HG03175 (cell line): Measurements from ENCODE around the gene LCP1.
"Not testable (repeated sequence)": the region's sequence is repeated elsewhere in the genome, so short reads cannot be mapped to it uniquely, and the experiment has no call there.

Experiments
- ATAC-seq: cut with Tn5 transposase; IDR thresholded peaks from one replicate; pipeline ENCODE4 v1.9.1; 2021; ENCODE audit warnings: mild to moderate bottlenecking, moderate library complexity; ENCODE audit not compliant: unreplicated experiment

LCP1 gene

DNA sequence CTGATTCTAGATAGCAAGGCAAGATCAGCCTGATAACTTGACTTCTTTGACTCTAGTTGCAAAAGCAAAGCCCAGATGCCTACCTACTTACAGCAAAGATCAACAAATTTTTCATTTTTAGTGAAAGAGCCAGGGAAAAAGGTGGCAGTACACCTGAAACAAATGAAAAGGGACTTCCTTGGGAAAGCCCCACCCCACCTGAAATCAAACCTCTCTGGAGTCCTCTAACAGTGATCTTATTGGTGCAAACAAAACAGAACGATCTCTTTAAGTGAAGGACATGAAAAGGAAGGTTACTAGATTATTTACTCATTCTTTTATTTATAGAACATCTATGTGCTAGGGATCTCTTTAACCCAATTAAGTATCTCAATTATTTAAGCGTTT is 507 bp upstream of the LCP1 start:
- ATAC-seq, result no peak

DNA sequence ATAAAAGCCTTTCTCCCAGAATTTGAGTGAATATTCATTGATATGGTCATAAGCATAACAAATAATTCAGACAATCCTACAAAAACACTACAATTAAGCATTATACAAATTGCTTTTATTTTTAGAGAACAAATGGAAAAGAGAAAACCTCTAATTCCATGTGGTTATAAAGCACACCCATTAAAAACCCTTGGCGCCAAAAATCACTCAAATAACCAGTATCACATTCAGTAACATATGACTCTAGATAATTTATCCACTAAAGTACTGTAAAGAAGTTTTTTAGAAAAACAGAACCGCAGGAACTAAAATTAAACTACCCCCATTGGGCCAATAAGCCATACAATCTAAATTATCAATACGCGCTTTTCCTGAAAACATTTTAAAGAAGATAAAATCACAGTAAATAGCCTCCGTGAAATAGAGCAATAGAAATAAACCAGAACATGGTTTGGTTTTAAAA is 569 bp downstream of the LCP1 start:
- no peak for ATAC-seq

DNA sequence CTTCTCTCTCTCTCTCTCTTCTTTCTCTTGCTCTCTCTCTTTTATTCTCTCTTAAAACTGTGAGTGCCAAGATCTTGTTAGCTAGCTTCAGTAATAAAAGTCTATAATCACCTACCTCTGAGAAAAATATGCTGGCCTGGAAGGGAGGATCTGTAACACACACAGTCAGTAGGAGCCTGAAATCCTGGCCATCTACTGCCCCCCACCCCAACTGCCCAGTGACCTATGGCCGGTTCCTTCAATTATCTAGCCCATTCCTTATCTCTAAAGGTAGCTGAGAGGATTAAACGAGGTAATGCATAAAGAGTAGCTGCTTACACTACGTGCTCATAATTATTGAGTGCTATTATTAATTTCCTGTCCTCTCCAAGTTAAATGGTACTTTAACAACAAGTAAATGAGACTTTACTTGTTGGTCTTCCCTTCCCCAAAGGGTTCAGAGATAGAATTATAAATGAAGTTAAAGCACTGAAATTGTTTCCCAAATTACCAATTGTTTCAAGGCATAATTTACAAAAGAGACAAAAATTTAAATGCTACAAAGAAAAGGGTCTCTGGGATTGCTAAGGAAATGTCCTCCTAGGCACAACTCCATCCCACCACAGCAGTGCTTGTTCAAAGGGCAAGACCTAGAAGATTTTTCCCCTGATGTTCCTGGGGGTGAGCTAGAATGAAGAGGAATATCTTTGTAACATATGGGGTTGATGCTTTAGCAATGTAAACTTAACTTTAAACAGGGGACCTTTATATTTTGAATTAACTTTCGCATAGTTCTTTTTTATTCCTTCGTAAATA is 1.8 kb downstream of the LCP1 start:
- ATAC-seq, result no peak

DNA sequence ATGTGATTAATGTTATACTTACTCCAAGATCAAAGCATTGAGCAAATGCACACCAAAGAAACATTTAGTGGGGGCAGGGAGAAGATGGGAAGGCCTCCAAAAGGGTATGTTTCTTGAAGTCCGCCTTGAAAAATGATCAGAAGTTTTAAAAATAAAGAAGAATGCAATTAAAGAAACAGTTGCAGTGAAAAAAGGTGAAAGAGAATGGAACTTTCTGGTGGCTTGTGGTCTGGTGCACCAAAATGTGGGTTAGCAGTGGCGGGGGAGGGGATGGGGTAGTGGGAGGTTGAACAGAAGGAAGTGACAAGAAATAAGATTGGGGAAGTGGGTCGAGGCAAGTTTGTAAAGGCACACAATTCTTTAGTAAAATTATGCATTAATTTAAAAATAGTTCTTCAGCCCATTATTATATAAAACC is 2.5 kb downstream of the LCP1 start:
- ATAC-seq, result no peak

DNA sequence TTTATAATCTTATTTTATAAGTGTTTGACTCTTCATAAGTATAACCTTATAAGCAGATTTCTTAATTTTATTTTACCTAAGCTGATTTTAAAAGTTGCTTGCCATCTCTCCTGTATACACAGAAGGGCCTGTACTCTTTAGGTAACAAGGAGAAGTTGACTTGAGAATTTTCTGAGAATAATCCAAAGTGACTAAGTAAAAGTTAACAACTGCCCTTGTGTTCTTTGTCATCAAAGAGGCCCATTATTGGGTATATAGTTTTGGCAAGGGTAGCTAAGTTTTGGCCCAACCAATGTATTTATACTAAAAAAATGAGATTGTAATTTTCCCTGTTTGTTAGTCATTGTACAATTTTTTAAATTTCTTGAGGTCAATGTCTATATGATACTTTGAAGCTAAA is 3.2 kb downstream of the LCP1 start:
- ATAC-seq, result no peak

DNA sequence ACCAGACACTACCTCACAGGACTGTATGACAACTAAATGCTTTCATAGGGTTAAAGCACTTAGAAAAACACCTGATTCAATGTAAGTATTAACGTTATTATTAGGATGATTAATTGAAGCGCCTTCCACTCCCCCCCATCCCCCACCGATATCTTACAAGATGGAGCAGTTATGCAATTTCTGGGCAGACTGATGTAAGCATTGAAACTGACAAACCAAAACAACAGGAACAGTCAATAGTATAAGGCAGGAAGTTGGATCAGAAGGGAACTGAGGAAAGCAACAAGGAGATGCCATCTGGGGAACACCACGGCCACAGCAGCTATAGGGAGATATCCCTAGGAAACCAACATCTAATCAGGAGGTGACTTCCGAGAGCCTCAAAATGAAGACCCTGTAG is 3.8 kb downstream of the LCP1 start:
- ATAC-seq, result no peak

DNA sequence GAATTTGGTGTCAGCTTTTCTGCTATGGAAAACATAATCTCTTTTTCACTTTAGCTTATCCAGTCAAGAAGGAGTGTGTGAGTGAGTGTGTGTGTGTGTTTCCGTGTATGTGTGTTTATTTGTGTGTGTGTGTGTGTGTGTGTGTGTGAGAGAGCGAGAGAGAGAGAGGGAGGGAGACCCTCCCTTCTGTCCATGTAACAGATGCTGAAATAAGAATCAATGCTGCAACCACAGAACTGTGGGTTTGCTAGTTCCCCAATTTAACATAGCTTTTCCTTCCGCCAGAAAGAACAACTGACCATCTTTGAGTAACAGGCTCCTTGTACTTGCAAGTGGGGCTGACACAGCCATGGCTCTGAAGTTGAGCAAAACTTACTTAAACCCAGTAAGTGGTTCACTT is 5.2 kb downstream of the LCP1 start:
- ATAC-seq, result peak; percentile 44

DNA sequence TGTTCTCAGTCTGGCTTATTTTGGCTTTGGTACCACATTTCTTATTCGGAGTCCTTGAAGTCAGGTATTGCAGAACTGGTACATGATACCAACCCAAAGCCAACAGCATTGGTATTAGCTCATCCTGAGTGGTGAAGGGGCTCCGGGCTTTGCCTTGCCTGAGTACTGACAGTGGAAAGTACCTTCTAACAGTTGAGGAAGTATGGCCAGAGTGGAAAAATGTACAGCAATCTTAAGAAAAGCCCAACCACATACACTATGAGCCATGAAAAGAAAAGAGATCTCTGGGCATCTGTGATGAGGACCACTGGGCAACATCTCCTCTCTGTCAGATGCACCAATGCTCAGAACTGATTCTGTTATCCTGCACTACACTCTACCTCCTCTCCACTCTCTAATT is 8.3 kb downstream of the LCP1 start:
- ATAC-seq, result no peak

DNA sequence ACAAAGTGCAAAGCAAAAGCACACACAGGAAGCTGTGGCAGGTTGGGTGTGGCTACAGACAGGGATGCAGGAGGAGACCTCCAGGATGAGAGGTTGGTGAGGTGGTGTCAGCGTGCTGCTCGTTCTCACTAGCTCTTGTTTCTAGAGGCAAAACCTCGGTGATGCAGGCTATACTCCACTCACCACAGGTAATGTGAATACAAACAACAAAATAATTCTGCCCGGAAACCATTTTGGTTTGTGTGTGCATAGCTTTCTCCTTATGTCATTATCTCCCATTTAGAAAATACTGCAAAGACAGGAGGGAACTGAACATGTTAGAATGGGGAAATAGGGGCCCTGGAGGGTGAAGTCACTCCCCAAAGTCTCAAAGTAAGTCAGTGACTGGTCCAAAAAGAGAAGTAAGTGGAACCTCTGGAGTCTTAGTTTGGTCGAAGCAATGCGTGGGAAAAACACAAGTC is 9.4 kb downstream of the LCP1 start:
- ATAC-seq, result peak; percentile 25

DNA sequence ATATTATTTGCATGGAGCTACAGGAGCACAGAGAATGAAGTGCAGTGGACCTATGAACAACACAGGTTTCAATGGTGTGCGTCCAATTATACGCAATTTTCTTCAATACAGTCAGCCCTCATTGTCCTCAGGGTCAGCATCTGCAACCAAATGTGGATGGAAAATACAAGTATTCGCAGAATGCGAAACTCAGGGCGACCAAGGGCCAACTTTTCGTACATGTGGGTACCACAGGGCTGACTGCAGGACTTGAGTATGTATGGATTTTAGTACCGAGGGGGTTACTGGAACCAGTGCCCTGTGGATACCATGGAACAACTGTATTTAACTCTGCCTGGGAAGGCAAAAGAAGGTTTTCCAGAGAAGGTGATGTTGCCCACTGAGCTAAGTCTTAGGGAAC is 10.2 kb downstream of the LCP1 start:
- ATAC-seq, result no peak

DNA sequence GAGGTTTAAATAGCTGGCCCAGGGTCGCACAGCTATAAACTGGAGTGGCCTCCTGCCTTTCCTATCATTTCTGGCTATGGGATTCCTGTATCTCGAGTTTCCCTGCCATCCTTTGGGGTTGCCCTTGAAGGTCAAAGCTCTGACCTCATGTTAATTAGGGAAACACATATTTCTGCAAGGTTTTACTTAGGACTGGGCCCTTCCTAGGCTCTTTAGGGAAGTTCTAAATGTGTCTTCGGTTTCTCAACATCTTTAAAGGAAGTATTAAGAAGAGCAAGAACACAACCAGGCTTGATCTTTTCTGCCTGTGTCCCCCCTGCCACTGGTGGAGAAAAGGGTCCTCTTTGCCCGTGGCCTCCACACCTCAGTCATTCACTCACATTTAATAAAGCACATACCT is 10.8 kb downstream of the LCP1 start:
- no peak for ATAC-seq

DNA sequence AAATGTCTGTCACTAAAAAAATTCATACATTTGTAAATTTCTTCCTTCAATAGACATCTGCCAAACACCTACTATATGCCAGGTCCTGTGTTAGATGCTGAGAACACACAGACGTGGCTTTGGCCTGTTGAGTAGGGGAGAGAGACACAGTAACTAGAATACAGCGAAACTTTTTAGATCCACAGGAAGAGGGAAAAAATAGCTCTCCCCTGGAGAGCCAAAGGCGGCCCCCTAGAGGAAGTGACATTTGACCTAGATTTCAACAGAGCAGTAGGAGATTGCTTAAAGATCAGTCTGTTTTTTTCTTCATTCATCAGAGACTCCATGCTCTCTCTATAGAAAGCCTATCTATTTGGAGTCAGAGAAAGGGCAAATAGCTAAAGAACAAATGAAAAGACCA is 11.3 kb downstream of the LCP1 start:
- ATAC-seq, result no peak

DNA sequence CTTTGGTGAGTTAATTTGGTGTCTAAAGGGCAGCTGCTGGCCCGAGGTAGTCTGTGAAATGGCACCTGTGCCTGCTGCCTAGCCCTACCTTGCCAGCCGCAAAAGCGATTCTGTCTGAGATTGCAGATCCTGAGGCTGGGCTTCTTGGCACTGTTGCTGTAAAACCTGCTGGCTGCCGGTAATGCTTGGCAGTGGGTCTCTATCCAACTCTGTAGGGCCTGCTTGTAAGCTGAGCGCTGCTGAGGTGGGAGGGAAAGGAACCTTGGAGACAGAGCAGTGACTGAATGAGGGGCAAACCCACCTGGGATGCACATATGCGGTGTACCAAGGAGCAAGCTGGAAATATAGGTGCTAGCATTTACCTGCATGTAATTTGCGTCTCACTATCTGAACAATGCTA is 11.7 kb downstream of the LCP1 start:
- no peak for ATAC-seq

DNA sequence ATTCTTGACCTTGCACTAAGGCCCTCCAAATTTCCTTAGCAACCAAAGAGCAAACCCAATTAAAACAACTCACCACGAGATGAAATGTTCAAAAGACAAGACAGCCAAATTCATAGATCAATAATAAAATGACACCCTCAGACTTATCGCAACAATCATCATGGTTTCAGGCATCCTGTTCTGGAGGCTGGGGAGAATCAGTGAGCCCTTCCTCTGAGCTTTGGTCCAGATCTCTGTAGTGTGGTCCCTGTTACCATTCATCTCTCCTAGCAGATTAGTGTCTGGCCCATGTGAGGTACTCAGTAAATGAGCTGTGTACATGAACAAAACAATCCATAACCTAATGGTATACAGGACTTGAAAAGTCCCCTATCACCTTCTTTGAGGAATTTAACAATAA is 12.2 kb downstream of the LCP1 start:
- no peak for ATAC-seq

DNA sequence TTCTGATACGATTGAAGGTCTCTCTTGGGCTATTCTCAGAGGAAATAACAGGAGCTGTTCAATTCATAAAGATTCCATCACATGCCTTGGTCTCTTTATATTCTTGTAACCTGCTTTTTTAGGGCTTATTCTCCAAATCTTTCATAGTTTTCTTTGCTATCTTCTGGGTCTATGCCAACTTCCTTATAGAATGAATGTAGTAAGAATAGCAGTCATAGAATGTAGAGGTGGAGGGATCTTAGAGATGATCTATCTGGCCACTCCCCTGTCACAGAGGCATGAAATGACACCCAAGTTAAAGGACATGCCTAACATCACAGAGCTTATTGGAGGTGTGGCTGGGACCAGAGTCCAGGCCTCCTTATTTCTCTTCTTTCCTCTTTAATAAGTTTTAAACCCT is 13.2 kb downstream of the LCP1 start:
- ATAC-seq, result no peak

DNA sequence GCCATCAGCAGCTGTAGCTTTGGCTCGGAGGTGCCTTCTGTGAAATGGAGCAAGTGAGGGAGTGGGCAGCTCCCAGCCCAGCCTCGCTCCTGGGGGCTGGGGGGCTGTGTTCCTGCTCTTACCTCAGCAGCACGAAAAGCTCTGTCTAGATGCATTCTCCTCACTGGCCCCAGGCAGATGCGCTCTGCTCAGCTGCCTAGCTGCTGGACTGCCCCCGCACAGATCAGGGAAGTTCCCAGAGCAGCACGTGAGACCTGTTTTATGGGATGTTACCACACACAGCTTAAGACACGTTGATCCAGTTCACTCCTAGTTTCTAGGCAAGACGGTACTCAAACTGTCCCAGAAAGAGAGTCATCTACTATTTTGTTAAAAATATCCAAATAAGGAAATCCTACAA is 13.6 kb downstream of the LCP1 start:
- ATAC-seq, result no peak

DNA sequence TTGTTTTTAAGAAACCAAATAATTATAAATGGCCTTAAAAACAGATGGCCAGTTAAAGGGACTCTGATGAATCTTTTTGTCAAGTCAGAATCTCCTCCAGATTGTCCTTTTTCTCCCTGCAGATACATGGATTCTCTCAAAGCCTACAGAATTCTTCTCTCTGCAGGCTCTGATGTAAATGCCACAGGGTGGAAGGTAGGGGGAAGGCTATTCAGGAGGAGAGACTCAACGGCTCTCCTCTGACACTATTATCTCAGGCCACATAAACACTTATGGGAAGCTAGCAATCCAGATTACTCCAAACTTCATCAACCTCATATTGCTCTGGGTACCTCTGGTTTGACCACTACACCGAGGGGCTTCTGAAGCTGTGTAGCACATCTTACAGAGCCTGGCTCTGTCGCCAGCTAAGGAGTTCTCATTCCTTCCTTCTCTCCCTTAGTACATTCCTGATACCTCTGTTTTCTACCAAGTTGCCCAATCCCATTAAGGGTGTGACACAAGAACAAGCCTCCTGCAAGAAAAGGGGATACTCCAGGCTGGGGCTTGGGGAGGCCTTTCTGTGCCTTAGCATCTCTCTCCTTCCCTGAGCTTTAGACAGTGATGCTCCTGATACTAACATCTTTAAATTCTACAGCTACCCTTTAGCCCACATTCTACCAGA is 14.9 kb downstream of the LCP1 start:
- ATAC-seq, result no peak

DNA sequence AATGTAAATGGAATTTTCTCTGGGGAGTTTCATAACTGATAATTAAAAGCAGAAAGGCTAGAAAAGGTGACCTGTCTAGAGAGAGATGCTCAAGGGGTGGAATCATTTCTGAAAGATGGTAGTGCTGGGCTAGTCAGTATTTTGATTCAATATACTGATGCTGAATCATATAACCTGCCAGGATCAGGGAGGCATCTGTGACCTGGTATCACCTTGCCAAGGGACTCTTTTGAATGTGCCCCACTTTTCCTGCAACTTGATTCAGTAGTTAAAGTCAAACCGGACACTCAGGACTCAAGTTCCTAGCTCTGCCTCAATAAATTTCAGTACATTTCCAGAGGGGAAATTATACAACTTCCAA is 15.8 kb downstream of the LCP1 start:
- no peak for ATAC-seq

DNA sequence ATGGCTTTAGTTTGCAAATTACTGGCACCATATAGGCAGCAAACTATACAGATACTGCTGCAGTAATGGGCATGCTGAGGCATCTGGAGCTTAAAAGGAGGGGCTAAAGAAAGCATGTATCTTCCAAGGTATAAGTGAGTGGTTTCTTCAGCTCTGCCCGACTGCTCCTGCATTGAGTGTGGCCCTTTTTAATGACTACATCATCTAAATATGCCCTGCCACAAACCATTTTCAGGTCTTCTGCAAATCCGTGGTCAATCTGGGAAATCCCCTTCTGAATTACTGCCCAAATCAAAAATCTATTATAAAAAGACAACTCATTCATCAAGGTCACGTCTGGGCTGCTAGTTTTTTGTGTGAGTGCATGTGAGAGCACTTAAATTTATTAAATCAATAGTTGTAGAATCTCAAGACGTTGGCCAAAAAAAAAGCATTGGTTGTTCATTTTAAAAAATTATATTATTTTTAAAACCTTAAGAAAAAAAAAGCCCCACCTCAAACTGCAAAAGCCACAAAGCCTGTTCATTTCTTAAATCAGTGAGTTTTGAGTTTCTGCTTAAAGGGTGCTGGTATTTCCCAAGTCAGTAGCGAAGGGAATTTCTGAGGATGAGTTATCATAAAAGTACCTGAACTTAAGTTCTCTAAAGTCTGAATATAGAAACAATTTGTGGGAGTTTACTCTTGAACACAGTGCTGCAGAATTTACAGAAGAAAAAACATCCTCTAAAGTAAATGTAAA is 16.3 kb downstream of the LCP1 start:
- ATAC-seq, result no peak

DNA sequence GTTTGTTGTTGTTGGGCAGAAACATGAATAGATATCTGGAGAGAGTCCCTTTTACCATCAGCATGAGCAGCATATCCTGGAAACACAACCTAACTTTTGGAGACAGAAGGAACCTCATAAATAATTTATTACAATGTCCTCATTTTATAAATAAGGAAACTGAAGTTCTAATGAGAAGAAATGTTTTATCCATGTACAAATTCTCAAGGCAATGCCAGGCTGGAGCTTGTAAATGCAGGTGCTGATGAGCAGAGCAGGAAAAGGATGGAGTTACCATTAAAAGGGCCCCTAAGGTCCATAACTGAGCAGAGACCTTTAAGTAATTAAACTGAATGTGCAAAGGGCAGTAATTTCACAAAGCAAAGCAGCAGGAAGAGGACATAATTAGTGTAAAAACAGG is 17.3 kb downstream of the LCP1 start:
- ATAC-seq, result no peak

DNA sequence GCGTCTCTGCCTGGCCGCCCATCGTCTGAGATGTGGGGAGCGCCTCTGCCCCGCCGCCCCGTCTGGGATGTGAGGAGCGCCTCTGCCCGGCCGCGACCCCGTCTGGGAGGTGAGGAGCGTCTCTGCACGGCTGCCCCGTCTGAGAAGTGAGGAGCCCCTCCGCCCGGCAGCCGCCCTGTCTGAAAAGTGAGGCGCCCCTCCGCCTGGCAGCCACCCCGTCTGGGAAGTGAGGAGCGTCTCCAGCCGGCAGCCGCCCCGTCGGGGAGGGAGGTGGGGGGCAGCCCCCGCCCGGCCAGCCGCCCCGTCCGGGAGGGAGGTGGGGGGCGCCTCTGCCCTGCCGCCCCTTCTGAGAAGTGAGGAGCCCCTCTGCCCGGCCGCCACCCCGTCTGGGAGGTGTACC is 19.2 kb downstream of the LCP1 start:
- ATAC-seq, result not testable (repeated sequence)
